H9 (cell line): Measurements from ENCODE around the gene PROP1. TPM values are rescaled to one million over a fixed set of nuclear protein-coding genes. Genes with fewer than 3 reads are reported as not detected.
A peak's percentile ranks its signal among the peaks of the same experiment; 100 is the strongest.

Experiments used
- DNase-seq: peaks from one replicate; pipeline ENCODE4 v3.0.0-alpha.2; 2017
- H2AFZ ChIP-seq: one replicate; pipeline ENCODE4 v1.6.1; 2013; ENCODE audit warnings: mild to moderate bottlenecking, low read length, control low read depth, moderate library complexity
- H2AK5ac ChIP-seq: 2 replicates; pipeline ENCODE4 v1.6.1; 2013; ENCODE audit warnings: low read length, control low read depth, mixed read lengths; ENCODE audit not compliant: insufficient read length
- H2BK120ac ChIP-seq: one replicate; pipeline ENCODE4 v1.6.1; 2013; ENCODE audit warnings: low read depth, mild to moderate bottlenecking, low read length, control low read depth, inconsistent platforms; ENCODE audit not compliant: poor library complexity, severe bottlenecking
- H2BK12ac ChIP-seq: 2 replicates; pipeline ENCODE4 v1.6.1; 2013; ENCODE audit warnings: low read length, control low read depth, mixed read lengths, low read depth; ENCODE audit not compliant: insufficient read length
- H2BK15ac ChIP-seq: 2 replicates; pipeline ENCODE4 v1.6.1; 2013; ENCODE audit warnings: low read depth, low read length, control low read depth
- H2BK20ac ChIP-seq: one replicate; pipeline ENCODE4 v1.6.1; 2013; ENCODE audit warnings: low read depth, mild to moderate bottlenecking, low read length, control low read depth, inconsistent platforms; ENCODE audit not compliant: poor library complexity, severe bottlenecking
- H2BK5ac ChIP-seq: 2 replicates; pipeline ENCODE4 v1.6.1; 2013; ENCODE audit warnings: low read length, control low read depth, mixed read lengths; ENCODE audit not compliant: insufficient read length
- H3K14ac ChIP-seq: 2 replicates; pipeline ENCODE4 v1.6.1; 2013; ENCODE audit warnings: low read length, control low read depth; ENCODE audit not compliant: insufficient read depth
- H3K18ac ChIP-seq: 2 replicates; pipeline ENCODE4 v1.6.1; 2013; ENCODE audit warnings: low read depth, mild to moderate bottlenecking, mixed read lengths, low read length, control low read depth; ENCODE audit not compliant: insufficient read length
- H3K23ac ChIP-seq: 2 replicates; pipeline ENCODE4 v1.6.1; 2013; ENCODE audit warnings: low read length, control low read depth, mixed read lengths, low read depth; ENCODE audit not compliant: insufficient read length
- H3K23me2 ChIP-seq: 2 replicates; pipeline ENCODE4 v1.6.1; 2013; ENCODE audit warnings: low read depth, mild to moderate bottlenecking, mixed read lengths, low read length, control low read depth; ENCODE audit not compliant: insufficient read length, poor library complexity, severe bottlenecking
- H3K27ac ChIP-seq: 2 replicates; pipeline ENCODE4 v1.5.1; 2013; ENCODE audit warnings: low read length, control low read depth, mixed read lengths, low read depth; ENCODE audit not compliant: insufficient read length
- H3K27me3 ChIP-seq: 2 replicates; pipeline ENCODE4 v1.6.1; 2013; ENCODE audit warnings: low read length, control low read depth, inconsistent platforms; ENCODE audit not compliant: insufficient read depth
- H3K4ac ChIP-seq: 2 replicates; pipeline ENCODE4 v1.6.1; 2013; ENCODE audit warnings: low read depth, mild to moderate bottlenecking, control low read depth, inconsistent platforms, low read length, moderate library complexity
- H3K4me1 ChIP-seq: 2 replicates; pipeline ENCODE4 v1.6.1; 2013; ENCODE audit warnings: low read length, control low read depth, inconsistent platforms; ENCODE audit not compliant: insufficient read depth
- H3K4me2 ChIP-seq: 2 replicates; pipeline ENCODE4 v1.6.1; 2013; ENCODE audit warnings: low read length, control low read depth, mixed read lengths; ENCODE audit not compliant: insufficient read length, insufficient read depth
- H3K56ac ChIP-seq: 2 replicates; pipeline ENCODE4 v1.6.1; 2013; ENCODE audit warnings: low read depth, mild to moderate bottlenecking, mixed read lengths, low read length, control low read depth; ENCODE audit not compliant: insufficient read length
- H3K79me1 ChIP-seq: 2 replicates; pipeline ENCODE4 v1.6.1; 2013; ENCODE audit warnings: low read depth, mild to moderate bottlenecking, moderate library complexity, low read length, control low read depth, inconsistent platforms; ENCODE audit not compliant: insufficient read depth, poor library complexity, severe bottlenecking
- H3K79me2 ChIP-seq: 2 replicates; pipeline ENCODE4 v1.6.1; 2013; ENCODE audit warnings: low read length, control low read depth, inconsistent platforms; ENCODE audit not compliant: insufficient read depth
- H3K9ac ChIP-seq: 2 replicates; pipeline ENCODE4 v1.6.1; 2013; ENCODE audit warnings: low read length, control low read depth, mixed read lengths; ENCODE audit not compliant: insufficient read length; ENCODE audit errors: extremely low read depth
- H3K9me3 ChIP-seq: one replicate; pipeline ENCODE4 v1.6.1; 2013; ENCODE audit warnings: low read depth, low read length, inconsistent platforms; ENCODE audit not compliant: control insufficient read depth
- H3T11ph ChIP-seq: one replicate; pipeline ENCODE4 v1.6.1; 2013; ENCODE audit warnings: mild to moderate bottlenecking, low read length, control low read depth, inconsistent platforms
- H4K20me1 ChIP-seq: one replicate; pipeline ENCODE4 v1.6.1; 2013; ENCODE audit not compliant: control insufficient read depth, insufficient read length, insufficient read depth
- H4K5ac ChIP-seq: 2 replicates; pipeline ENCODE4 v1.6.1; 2013; ENCODE audit warnings: low read depth, mild to moderate bottlenecking, mixed read lengths, low read length, control low read depth; ENCODE audit not compliant: insufficient read length
- H4K8ac ChIP-seq: replicated peaks from 2 replicates; pipeline ENCODE4 v1.6.1; 2013; ENCODE audit warnings: low read length, control low read depth, mixed read lengths, low read depth; ENCODE audit not compliant: insufficient read length
- H4K91ac ChIP-seq: 2 replicates; pipeline ENCODE4 v1.6.1; 2013; ENCODE audit warnings: low read depth, mild to moderate bottlenecking, moderate library complexity, mixed read lengths, low read length, control low read depth; ENCODE audit not compliant: insufficient read length
- H3K27ac Mint-ChIP-seq, 3 experiments: 2 replicates in 2 of 3; 3 replicates in 1 of 3; pipeline ENCODE4 v1.8.0; 2020 to 2021; ENCODE audit warnings: mixed read lengths in 3 of 3, mild to moderate bottlenecking in 1 of 3, moderate library complexity in 1 of 3
- H3K27me3 Mint-ChIP-seq: 2 replicates; pipeline ENCODE4 v1.8.0; 2021; ENCODE audit warnings: low read depth, mild to moderate bottlenecking, moderate library complexity, mixed read lengths
- H3K36me3 Mint-ChIP-seq, 3 experiments: 2 replicates in 2 of 3; 3 replicates in 1 of 3; pipeline ENCODE4 v1.8.0; 2020 to 2021; ENCODE audit warnings: low read depth in 3 of 3, mixed read lengths in 3 of 3; ENCODE audit not compliant: insufficient read depth in 1 of 3
- H3K4me1 Mint-ChIP-seq, 2 experiments: 2 replicates each; pipeline ENCODE4 v1.8.0; 2020; ENCODE audit warnings: mixed read lengths in 2 of 2
- H3K4me3 Mint-ChIP-seq, 2 experiments: 2 replicates in 1 of 2; 3 replicates in 1 of 2; pipeline ENCODE4 v1.8.0; 2020 to 2021; ENCODE audit warnings: mild to moderate bottlenecking in 2 of 2, mixed read lengths in 2 of 2, moderate library complexity in 1 of 2
- H3K9me3 Mint-ChIP-seq, 2 experiments: 2 replicates in 1 of 2; 3 replicates in 1 of 2; pipeline ENCODE4 v1.8.0; 2020; ENCODE audit warnings: mild to moderate bottlenecking in 2 of 2, mixed read lengths in 2 of 2, moderate library complexity in 1 of 2
- WGBS: extraction: QIAGEN DNeasy Blood & Tissue Kit; methylation state at CpG from one replicate; pipeline ENCODE4 v1.1.7; 2013; ENCODE audit warnings: missing lambda C conversion rate, low lambda C conversion rate, mixed read lengths; ENCODE audit not compliant: insufficient read length; ENCODE audit errors: extremely low coverage; 5-methylcytosine and 5-hydroxymethylcytosine counted together
- total RNA-seq: library from RNA; stranded (reverse); gene quantifications from 2 replicates; pipeline ENCODE4 v1.2.1, GENCODE V29; 2021
- TF ChIP-seq, protein P1 (sequence below): fragments of 200-600 bp; sonication (generic); conservative IDR thresholded peaks from 3 replicates; pipeline ENCODE4 v1.8.0; 2021; ENCODE audit warnings: antibody characterized with exemption, mild to moderate bottlenecking

The PROP1 gene
- total RNA-seq, 1 experiment from 2014 or later = not detected

DNA sequence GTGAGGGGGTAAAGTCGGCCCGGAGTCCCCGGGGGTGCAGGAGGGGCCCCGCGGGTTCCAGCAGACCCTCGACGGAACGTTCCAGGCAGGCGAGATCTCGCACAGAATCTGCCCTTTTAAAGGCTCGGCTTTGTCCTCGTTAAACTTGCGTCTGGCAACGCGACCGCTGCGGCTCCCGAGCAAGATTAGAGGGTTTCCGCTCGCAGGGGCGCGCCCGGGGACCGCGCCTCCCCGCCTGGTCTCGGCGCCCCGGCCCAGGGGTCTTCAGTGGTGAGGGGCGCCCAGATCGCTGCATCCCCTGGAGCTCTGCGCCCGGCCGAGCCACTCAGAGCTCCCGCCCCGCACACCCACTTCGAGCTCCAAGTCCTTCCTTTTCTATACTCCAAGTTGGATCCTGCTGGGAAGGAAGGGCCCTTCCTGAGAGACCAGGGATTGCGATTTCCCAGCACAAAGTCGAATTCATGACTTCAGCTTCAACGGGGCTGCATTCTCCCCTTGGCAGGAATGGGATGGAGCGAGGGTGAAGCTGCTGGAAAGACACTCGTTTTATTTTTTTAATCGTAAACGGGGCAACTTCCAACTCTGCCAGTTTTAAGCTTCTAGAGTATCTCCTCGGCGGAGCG is 11.3 kb downstream of the PROP1 start:
- no peak overlapping the region for H2AFZ ChIP-seq

More for the DNA sequence above, 11.3 kb downstream of the PROP1 start:
- H2AK5ac ChIP-seq = no peak overlapping the region
- no peaks in the 10 kb centered on the region for H3K9me3 ChIP-seq
- H3K9ac ChIP-seq = no peak overlapping the region
- no peaks in the 10 kb centered on the region for H3K79me2 ChIP-seq
- no peaks in the 10 kb centered on the region for H3K23me2 ChIP-seq
- no peak overlapping the region for H2BK12ac ChIP-seq
- H3K18ac ChIP-seq = no peak overlapping the region
- no peaks in the 10 kb centered on the region for H4K20me1 ChIP-seq
- H3K27me3 ChIP-seq = no peaks in the 10 kb centered on the region
- H4K5ac ChIP-seq = no peak overlapping the region
- no peaks in the 10 kb centered on the region for H3K4me1 ChIP-seq
- H3T11ph ChIP-seq = no peak overlapping the region
- H3K23ac ChIP-seq = no peak overlapping the region
- H3K9me3 Mint-ChIP-seq = peaks cover 0 to 4% of the 10 kb centered on the region in 2 experiments; a peak in 2 of 5 replicates
- no peak overlapping the region for H2BK120ac ChIP-seq
- H2BK20ac ChIP-seq = no peak overlapping the region
- H3K4me3 Mint-ChIP-seq = no peak overlapping the region
- H3K27me3 Mint-ChIP-seq = no peaks in the 10 kb centered on the region; the same call in 1 of the 2 replicates
- no CpG with 5 or more reads among the region's 47 CpGs for WGBS
- no peak for DNase-seq
- H3K36me3 Mint-ChIP-seq = no peaks in the 10 kb centered on the region; a peak in 1 of 7 replicates
- peaks cover 13 to 18% of the 10 kb centered on the region in 2 experiments for H3K4me1 Mint-ChIP-seq
- H3K56ac ChIP-seq = no peak overlapping the region
- H3K14ac ChIP-seq = no peak overlapping the region
- no peak overlapping the region for H2BK5ac ChIP-seq
- H3K4ac ChIP-seq = no peak overlapping the region
- TF ChIP-seq, protein P1, sequence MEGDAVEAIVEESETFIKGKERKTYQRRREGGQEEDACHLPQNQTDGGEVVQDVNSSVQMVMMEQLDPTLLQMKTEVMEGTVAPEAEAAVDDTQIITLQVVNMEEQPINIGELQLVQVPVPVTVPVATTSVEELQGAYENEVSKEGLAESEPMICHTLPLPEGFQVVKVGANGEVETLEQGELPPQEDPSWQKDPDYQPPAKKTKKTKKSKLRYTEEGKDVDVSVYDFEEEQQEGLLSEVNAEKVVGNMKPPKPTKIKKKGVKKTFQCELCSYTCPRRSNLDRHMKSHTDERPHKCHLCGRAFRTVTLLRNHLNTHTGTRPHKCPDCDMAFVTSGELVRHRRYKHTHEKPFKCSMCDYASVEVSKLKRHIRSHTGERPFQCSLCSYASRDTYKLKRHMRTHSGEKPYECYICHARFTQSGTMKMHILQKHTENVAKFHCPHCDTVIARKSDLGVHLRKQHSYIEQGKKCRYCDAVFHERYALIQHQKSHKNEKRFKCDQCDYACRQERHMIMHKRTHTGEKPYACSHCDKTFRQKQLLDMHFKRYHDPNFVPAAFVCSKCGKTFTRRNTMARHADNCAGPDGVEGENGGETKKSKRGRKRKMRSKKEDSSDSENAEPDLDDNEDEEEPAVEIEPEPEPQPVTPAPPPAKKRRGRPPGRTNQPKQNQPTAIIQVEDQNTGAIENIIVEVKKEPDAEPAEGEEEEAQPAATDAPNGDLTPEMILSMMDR = no peak
- H3K27ac ChIP-seq = no peak overlapping the region
- no peak overlapping the region for H4K91ac ChIP-seq
- H3K79me1 ChIP-seq = no peaks in the 10 kb centered on the region
- no peak overlapping the region for H2BK15ac ChIP-seq
- no peak overlapping the region for H3K4me2 ChIP-seq
- peak overlapping the region in 1 of 3 experiments; percentile 91; a peak in 1 of 7 replicates for H3K27ac Mint-ChIP-seq
- H4K8ac ChIP-seq = no peak overlapping the region
